Skin epidermis (tissue), 12 donors: ENCODE data around the gene MACO1.
A peak's percentile ranks its signal among the peaks of the same experiment; 100 is the strongest.

Experiments
- H3K27ac ChIP-seq, 21 experiments: fragments of 200-600 bp; sonication (generic) in 11 of 21; one replicate each; pipeline ENCODE4 v1.5.0; 2020; ENCODE audit warnings: mild to moderate bottlenecking in 3 of 21, inconsistent platforms in 2 of 21, moderate library complexity in 2 of 21
- H3K4me3 ChIP-seq, 7 experiments: fragments of 200-600 bp; sonication (generic) in 2 of 7; one replicate each; pipeline ENCODE4 v1.5.0; 2020; ENCODE audit warnings: inconsistent platforms in 2 of 7, mild to moderate bottlenecking in 2 of 7, moderate library complexity in 1 of 7

The MACO1 gene

GRCh38 chr1:25532970-25533369 lies 102.3 kb downstream of the MACO1 start:
- no peak overlapping the region for H3K4me3 ChIP-seq
- no peak overlapping the region for H3K27ac ChIP-seq

- Histone ChIP-seq H3K27ac (no peak overlapping the region), H3K4me3 (no peak overlapping the region)
These were observed 103.2 kb downstream of the MACO1 start for GRCh38 chr1:25533775-25534409.

DNA sequence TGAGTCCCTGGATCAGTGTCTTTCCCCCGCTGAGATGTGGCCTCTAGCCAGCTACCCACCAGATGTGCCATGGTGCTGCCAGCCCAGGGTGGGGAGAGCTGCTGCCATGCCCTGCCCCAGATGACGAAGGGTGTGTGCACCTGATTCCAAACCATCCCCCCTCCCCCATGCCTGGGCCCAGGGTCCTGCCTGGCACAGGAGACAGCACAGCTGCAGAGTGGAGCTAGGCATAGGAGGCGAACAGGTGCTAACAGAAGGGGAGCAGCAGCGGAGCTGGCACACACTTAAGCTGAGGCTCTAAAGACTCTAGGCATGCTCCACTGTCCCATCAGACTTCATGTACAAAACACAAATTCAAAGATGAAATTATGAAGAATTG lies 103.7 kb downstream of the MACO1 start:
- no peak overlapping the region for H3K4me3 ChIP-seq
- H3K27ac ChIP-seq, result no peak overlapping the region

DNA sequence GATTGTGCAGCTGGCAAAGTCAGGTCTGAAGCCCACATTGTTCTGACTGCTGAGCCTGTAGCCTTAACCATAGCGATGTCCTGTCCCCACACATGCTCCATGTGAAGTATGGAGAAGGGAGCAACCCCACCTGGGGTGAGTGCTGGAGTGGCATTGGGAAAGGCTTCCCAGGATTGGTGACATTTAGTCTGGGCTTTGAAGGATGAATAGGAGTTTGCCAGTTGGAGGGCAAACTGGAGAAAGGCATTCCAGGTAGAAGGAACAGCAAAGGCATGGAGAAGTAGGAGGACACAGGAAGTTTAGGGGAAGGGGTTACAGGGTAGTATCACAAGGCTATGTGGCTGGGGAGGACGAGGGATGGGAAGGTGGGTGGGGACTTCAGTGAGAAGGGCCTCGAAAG lies 105.4 kb downstream of the MACO1 start:
- no peak overlapping the region for H3K27ac ChIP-seq

GRCh38 chr1:25537153-25537831 lies 106.6 kb downstream of the MACO1 start:
- H3K4me3 ChIP-seq, result no peak overlapping the region
- H3K27ac ChIP-seq, result no peak overlapping the region

More for the DNA sequence above, 105.4 kb downstream of the MACO1 start:
- H3K4me3 ChIP-seq, result no peak overlapping the region

DNA sequence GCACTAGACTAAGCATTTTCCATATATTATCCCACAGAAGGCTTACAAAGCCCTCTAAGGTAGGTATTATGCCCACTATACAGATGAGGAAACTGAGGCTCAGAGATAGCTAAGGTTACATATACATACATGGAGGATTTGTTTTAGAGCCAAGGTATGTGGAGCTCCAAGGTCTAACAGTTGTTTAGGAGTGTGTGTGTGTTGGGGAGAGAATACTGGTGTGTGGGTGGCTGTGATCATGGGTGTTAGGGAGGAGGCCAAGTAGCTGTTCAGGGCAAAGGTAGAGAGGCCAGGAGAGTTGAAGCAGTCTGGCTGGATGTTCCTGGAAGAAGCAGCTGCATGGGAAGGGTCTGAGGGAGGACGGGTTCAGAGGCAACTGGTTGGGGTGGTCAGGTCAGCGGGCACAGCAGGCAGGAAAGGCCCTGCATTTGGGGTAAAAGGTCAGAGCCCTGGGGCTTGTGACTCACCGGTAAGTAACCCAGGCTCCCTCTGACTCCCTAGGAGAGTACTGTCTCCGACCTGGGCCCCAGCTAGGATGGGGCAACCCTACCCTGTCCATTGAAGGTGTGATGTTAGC lies 107.6 kb downstream of the MACO1 start:
- Histone ChIP-seq H3K27ac (no peak overlapping the region), H3K4me3 (no peak overlapping the region)

GRCh38 chr1:25540750-25541342 lies 110.1 kb downstream of the MACO1 start:
- H3K4me3 ChIP-seq, result no peak overlapping the region
- no peak overlapping the region for H3K27ac ChIP-seq

GRCh38 chr1:25541425-25541824 lies 110.7 kb downstream of the MACO1 start:
- Histone ChIP-seq H3K27ac (no peak overlapping the region), H3K4me3 (no peak overlapping the region)

- no peak overlapping the region for H3K27ac ChIP-seq
These were observed 111.4 kb downstream of the MACO1 start for GRCh38 chr1:25541889-25542658.

DNA sequence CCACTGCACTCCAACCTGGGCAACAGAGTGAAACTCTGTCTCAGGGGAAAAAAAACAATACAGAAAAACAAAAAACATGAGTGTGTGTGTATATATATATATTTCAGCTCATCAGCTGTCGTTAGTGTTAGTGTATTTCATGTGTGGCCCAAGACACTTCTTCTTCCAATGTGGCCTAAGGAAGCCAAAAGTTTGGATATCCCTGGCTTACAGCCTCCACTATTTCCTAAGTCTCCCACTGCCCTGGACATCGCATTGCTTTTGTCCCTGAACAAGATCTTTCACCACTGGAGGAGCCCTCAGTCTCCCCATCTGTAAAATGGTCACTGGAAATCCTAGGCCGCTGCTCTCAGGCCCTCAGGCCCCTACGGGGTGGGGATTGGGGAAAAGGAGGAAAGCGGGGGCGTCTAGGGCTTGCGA lies 112.3 kb downstream of the MACO1 start:
- H3K27ac ChIP-seq, result peak overlapping the region in 8 of 21 experiments; percentile 79 to 92 (median 87)
- H3K4me3 ChIP-seq, result peak overlapping the region; percentile 69 to 98 (median 78)

More at GRCh38 chr1:25541889-25542658, 111.4 kb downstream of the MACO1 start:
- no peak overlapping the region for H3K4me3 ChIP-seq

- Histone ChIP-seq H3K4me3 (peak within 1 kb of the TSS; percentile 69 to 98 (median 78)), H3K27ac (peak within 1 kb of the TSS; percentile 59 to 92 (median 83))
These were observed 112.9 kb downstream of the MACO1 start, which contains the start of gene LDLRAP1 for GRCh38 chr1:25543425-25544242. TSS of gene LDLRAP1 (plus strand) at chr1:25543606. CDS start at chr1:25543699, 93 bp downstream.

DNA sequence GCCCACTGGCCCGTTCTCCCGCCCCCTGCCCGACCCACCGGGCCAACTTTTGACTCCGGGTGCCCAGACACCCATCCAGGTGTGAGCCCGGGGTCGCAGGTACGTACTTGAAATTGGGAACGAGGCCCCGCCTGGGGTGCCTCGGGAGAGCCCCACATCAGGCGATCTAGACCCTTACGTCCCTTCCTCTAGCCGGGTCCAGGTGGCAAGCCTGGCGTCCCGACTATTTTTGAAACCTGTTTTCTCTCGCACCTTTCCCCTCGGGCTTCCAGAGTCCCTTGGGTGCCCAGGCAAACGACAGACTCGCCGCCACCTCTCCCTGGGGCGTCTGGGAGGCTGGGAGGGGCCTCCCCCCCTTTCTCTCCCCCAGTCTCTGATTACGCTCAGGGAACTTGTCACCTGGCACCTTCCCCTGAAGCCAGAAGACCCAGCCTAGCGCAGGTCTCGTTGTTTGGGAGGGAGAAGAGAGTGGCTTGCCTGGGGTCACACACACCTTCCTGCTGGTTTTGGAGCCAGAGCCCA lies 113.6 kb downstream of the MACO1 start:
- Histone ChIP-seq H3K27ac (peak overlapping the region; percentile 59 to 92 (median 83)), H3K4me3 (peak overlapping the region; percentile 69 to 98 (median 78))

- H3K27ac ChIP-seq, result peak overlapping the region in 9 of 21 experiments; percentile 70 to 92 (median 86)
- H3K4me3 ChIP-seq, result peak overlapping the region; percentile 69 to 98 (median 78)
These were observed 114.1 kb downstream of the MACO1 start for GRCh38 chr1:25544819-25545218.

- no peak overlapping the region for H3K4me3 ChIP-seq
These were observed 115.1 kb downstream of the MACO1 start for GRCh38 chr1:25545767-25546166.

DNA sequence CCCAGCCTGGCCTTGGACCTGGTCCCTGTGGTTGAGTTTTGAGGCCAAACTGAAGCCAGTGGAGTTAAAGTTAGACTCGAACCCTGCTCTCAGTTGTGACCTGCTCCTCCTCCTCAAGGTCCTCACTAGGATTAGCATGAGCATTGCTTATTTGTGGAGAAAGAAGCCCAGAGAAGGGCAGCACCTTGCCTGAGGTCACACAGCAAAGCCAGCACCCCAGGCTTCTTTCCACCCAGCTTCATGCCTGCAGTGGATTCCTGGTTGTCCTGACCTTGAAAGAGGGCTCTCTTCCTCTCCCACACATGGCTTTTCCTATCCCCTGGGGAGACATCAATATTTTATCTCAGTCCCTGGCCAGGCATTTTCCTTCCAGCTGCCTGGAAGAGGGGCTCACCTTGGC lies 115.5 kb downstream of the MACO1 start:
- Histone ChIP-seq H3K27ac (peak overlapping the region in 2 of 21 experiments; percentile 16 to 30), H3K4me3 (no peak overlapping the region)

More at GRCh38 chr1:25545767-25546166, 115.1 kb downstream of the MACO1 start:
- peak overlapping the region in 1 of 21 experiments; percentile 30 for H3K27ac ChIP-seq

DNA sequence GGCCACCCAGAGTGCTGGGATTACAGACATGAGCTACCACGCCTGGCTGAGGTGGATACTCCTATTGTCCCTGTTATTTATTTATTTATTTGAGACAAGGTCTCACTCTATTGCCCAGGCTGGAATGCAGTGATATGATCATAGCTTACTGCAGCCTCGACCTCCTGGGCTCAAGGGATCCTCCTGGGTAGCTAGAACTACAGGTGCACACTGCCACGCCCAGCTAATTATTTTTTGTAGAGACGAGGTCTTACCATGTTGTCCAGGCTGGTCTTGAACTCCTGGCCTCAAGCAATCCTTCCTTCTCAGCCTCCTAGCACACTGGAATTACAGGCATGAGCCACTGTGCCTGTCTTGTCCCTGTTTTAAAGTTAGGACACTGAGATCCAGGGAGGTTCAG lies 117.9 kb downstream of the MACO1 start:
- no peak overlapping the region for H3K4me3 ChIP-seq
- peak overlapping the region in 6 of 21 experiments; percentile 44 to 84 (median 64) for H3K27ac ChIP-seq

DNA sequence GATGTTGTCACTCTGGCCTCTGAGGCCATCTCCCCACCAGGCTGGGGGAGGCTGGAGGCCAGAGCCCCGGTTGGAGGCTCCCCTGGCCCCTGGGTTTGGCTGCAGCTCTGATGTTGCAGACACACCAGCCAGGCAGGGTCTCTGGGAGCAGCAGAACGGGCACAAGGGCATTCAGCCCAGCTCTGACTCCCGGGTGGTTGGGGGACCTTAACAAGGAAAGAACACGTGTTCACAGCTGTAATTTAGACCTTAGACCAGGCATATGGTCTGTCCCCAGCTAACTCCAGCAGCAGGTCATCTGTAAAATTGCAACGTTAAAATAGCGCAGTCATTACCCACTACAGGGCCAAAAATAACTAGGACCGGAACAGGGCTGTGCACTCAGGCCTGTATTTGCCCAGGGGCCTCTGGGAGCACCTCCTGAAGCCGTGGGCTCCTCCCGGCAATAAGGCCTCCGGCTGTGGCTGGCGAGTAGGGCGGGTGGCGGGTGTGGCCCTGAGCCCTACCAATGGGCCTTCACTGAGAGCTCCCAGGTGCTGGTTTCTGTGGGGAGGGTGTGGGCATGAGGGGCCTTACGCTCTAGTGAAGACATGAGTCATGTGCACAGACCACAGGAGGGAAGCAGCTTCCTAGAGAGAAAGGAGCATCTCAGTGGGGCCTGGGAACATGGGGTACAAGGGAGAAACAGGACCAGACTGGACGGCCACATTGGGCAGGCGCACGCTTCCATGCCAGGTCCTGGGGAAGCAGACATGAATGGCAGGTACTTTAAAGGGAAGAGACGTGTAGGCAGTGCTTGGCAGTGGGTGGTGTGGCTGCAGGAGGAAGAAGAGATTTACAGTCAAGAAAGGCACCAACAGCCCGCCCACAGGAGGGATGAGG lies 118.8 kb downstream of the MACO1 start:
- H3K4me3 ChIP-seq, result peak overlapping the region in 1 of 7 experiments; percentile 5
- peak overlapping the region in 15 of 21 experiments; percentile 5 to 84 (median 45) for H3K27ac ChIP-seq
